Measurements from ENCODE around the gene HOTAIR. TPM values are rescaled to one million over a fixed set of nuclear protein-coding genes. Genes with fewer than 3 reads are reported as not detected.

Gene HOTAIR
- total RNA-seq, 6 donors from 2014 or later, result not detected

- WGBS, 2 donors, result 74 to 75% methylated on average over 5 of the region's 5 CpGs
- no peaks in the 10 kb centered on the region for H3K9me3 ChIP-seq
- H3K4me1 ChIP-seq, result no peaks in the 10 kb centered on the region
- no peak for TF ChIP-seq POLR2AphosphoS5 (IDR thresholded peaks at IDR 0.05)
- TF ChIP-seq CTCF (IDR thresholded peaks at IDR 0.05), result no peak
- TF ChIP-seq POLR2A (IDR thresholded peaks at IDR 0.05), result no peak
- TF ChIP-seq EP300 (IDR thresholded peaks at IDR 0.05), result no peak
- no peaks in the 10 kb centered on the region for H3K27me3 ChIP-seq
- H3K36me3 ChIP-seq, result no peaks in the 10 kb centered on the region
- ATAC-seq (ENCODE audit: low FRiP score in 2 of 2) (no peak), DNase-seq (no peak)
- no peak overlapping the region for H3K4me3 ChIP-seq
- no peak overlapping the region for H3K27ac ChIP-seq
These were observed 57.7 kb downstream of the HOTAIR start for GRCh38 chr12:53916788-53917655.

Small RNAs within 50 kb of the gene (small RNA-seq; reads per million reads assigned to genes)
- gene AC012531.3 (0 reads per million in 4 donors), gene AC012531.4 (0 reads per million in 4 donors), gene MIR196A2 (0.12 to 4.6 (median 0.67) reads per million in 4 donors), gene RF01905 (0 reads per million in 4 donors), gene RF01906 (0 reads per million in 4 donors)

Other genes with a start within 250 kb of the HOTAIR start
- 100 to 1,000 TPM; 147 to 605 (median 204) TPM for gene CALCOCO1, start 247.5 kb downstream of the HOTAIR start, total RNA-seq
- not detected for gene CISTR, start 223.0 kb downstream of the HOTAIR start, total RNA-seq
- not detected for gene HOXC13, start 36.1 kb downstream of the HOTAIR start, total RNA-seq
- not detected for gene HOXC12, start 20.1 kb downstream of the HOTAIR start, total RNA-seq
- gene HOXC11, start 1.8 kb downstream of the HOTAIR start, total RNA-seq, result not detected
- gene HOXC10, start 10.2 kb upstream of the HOTAIR start, total RNA-seq, result not detected
- gene HOXC9, start 25.2 kb upstream of the HOTAIR start, total RNA-seq, result under 1 TPM in 2 of 6 donors, not detected in 4; 0.17 to 0.23 TPM
- gene HOXC8, start 34.0 kb upstream of the HOTAIR start, total RNA-seq, result not detected
- under 1 TPM in 2 of 6 donors, not detected in 4; 0.40 to 0.92 TPM for gene HOXC6, start 53.5 kb upstream of the HOTAIR start, total RNA-seq
- gene HOXC5, start 58.1 kb upstream of the HOTAIR start, total RNA-seq, result under 1 TPM in 3 of 6 donors, not detected in 3; 0.11 to 0.22 (median 0.17) TPM
- 1 to 10 TPM in 1 of 6 donors, under 1 TPM in 2, not detected in 3; 0.40 to 1.0 (median 0.59) TPM for gene HOXC4, start 78.9 kb upstream of the HOTAIR start, total RNA-seq
- 10 to 100 TPM; 19.8 to 54.5 (median 28.6) TPM for gene SMUG1, start 214.0 kb upstream of the HOTAIR start, total RNA-seq

All from upper lobe of left lung (tissue), 6 donors.